NCI-H345 (cell line): Measurements from ENCODE around the gene ADPRH.

Source experiments
- DNase-seq: peaks from one replicate; lab custom pipeline; 2025; lab: John Stamatoyannopoulos, UW

The ADPRH gene

GRCh38 chr3:119628816-119629445 is 49.6 kb downstream of the ADPRH start:
- no peak for DNase-seq

- DNase-seq, result no peak
Observed at GRCh38 chr3:119630128-119630879, 51.0 kb downstream of the ADPRH start.

GRCh38 chr3:119630880-119631329 is 51.6 kb downstream of the ADPRH start:
- no peak for DNase-seq

GRCh38 chr3:119631516-119631915 is 52.2 kb downstream of the ADPRH start:
- no peak for DNase-seq

- DNase-seq, result no peak
Observed at GRCh38 chr3:119632216-119632615, 52.9 kb downstream of the ADPRH start.

GRCh38 chr3:119632829-119633228 is 53.5 kb downstream of the ADPRH start:
- no peak for DNase-seq

GRCh38 chr3:119635719-119636118 is 56.4 kb downstream of the ADPRH start:
- DNase-seq, result no peak

GRCh38 chr3:119636249-119636648 is 57.0 kb downstream of the ADPRH start:
- no peak for DNase-seq

- DNase-seq, result no peak
Observed at GRCh38 chr3:119636891-119637611, 57.8 kb downstream of the ADPRH start.

GRCh38 chr3:119637679-119638477 is 58.6 kb downstream of the ADPRH start:
- DNase-seq, result no peak
